K562 (cell line): ENCODE measurements around the gene PKD1L1. TPM values are rescaled to one million over a fixed set of nuclear protein-coding genes. Genes with fewer than 3 reads are reported as not detected.

ENCODE experiments used
- ATAC-seq: fragments of 200-7000 bp; cut with Tn5 transposase; 3 replicates; pipeline ENCODE4 v1.9.1; 2020; ENCODE audit warnings: moderate library complexity
- BruUV-seq: library from RNA; stranded (reverse); fragments of 400-500 nt; replicated peaks from 2 replicates; lab custom pipeline; 2021; lab: Mats Ljungman, UMichigan
- CTCF ChIA-PET: fragments of 300-600 bp; formaldehyde crosslinking; extraction: SDS; loops from one replicate; lab custom pipeline; 2021; ENCODE audit warnings: low intra/inter-chr PET ratio; lab: Yijun Ruan, JAX
- POLR2A ChIA-PET: fragments of 300-600, 350-650 bp; sonication (Branson Sonifier 250); formaldehyde crosslinking; extraction: SDS; loops from one replicate; lab custom pipeline; 2021; ENCODE audit warnings: antibody characterized with exemption, inconsistent platforms; lab: Yijun Ruan, JAX
- DNase-seq, 4 experiments: peaks; one replicate each; pipeline versions ENCODE4 v3.0.0 to v3.0.0-alpha.2; 2011 to 2018; ENCODE audit warnings: low spot score in 3 of 4, mixed read lengths in 3 of 4; ENCODE audit errors: extremely low read depth in 1 of 4
- FAIRE-seq: peaks from 2 replicates; lab custom pipeline; 2011; peaks lifted over from hg19 to GRCh38; lab: Jason Lieb, UNC
- H2AFZ ChIP-seq: 2 replicates; pipeline ENCODE4 v1.6.0; 2011; ENCODE audit warnings: low read depth, low read length, control low read depth, inconsistent platforms
- H3K27ac ChIP-seq: fragments of 200-600 bp; 3 replicates; pipeline ENCODE4 v1.8.0; 2011; ENCODE audit warnings: low read depth, mild to moderate bottlenecking, control low read depth, inconsistent platforms, low read length, moderate library complexity, mixed read lengths; ENCODE audit errors: extremely low read depth
- H3K27me3 ChIP-seq, 2 experiments: fragments of 300-600 bp in 1 of 2; 2 replicates in 1 of 2; 3 replicates in 1 of 2; pipeline versions ENCODE4 v1.6.0 to v1.8.0; 2011; ENCODE audit warnings: inconsistent platforms in 2 of 2, low read length in 2 of 2, mild to moderate bottlenecking in 1 of 2, mixed read lengths in 1 of 2, moderate library complexity in 1 of 2; ENCODE audit not compliant: control insufficient read depth in 2 of 2, insufficient read depth in 2 of 2
- H3K36me3 ChIP-seq: fragments of 300-600 bp; 3 replicates; pipeline ENCODE4 v1.8.0; 2011; ENCODE audit warnings: mild to moderate bottlenecking, low read length, inconsistent platforms; ENCODE audit not compliant: control insufficient read depth, insufficient read depth
- H3K4me1 ChIP-seq, 2 experiments: fragments of 200-600 bp in 1 of 2; replicated peaks in 1 of 2; 2 replicates in 1 of 2; 3 replicates in 1 of 2; pipeline versions ENCODE4 v1.5.1 to v1.8.0; 2011; ENCODE audit warnings: inconsistent platforms in 2 of 2, low read length in 2 of 2, mild to moderate bottlenecking in 1 of 2, mixed read lengths in 1 of 2, moderate library complexity in 1 of 2; ENCODE audit not compliant: control insufficient read depth in 2 of 2, insufficient read depth in 2 of 2
- H3K4me2 ChIP-seq: 2 replicates; pipeline ENCODE4 v1.6.1; 2011; ENCODE audit warnings: low read length, control low read depth, inconsistent platforms, mixed read lengths; ENCODE audit not compliant: insufficient read depth
- H3K4me3 ChIP-seq: fragments of 200-600 bp; sonication (generic), shearing (Covaris generic); 2 replicates; pipeline ENCODE4 v1.5.1; 2016; ENCODE audit warnings: control low read depth, inconsistent platforms
- H3K79me2 ChIP-seq: fragments of 200-600 bp; 3 replicates; pipeline ENCODE4 v1.8.0; 2011; ENCODE audit warnings: low read length, inconsistent platforms; ENCODE audit not compliant: control insufficient read depth, insufficient read depth
- H3K9ac ChIP-seq, 2 experiments: 2 replicates each; pipeline versions ENCODE4 v1.6.0 to v1.6.1; 2011; ENCODE audit warnings: low read depth in 2 of 2, low read length in 2 of 2, control low read depth in 1 of 2, inconsistent platforms in 1 of 2, mild to moderate bottlenecking in 1 of 2, mixed read lengths in 1 of 2; ENCODE audit not compliant: insufficient read depth in 1 of 2
- H3K9me1 ChIP-seq: one replicate; pipeline ENCODE4 v1.6.0; 2011; ENCODE audit warnings: inconsistent platforms, mild to moderate bottlenecking, low read length, moderate library complexity; ENCODE audit not compliant: control insufficient read depth, insufficient read depth
- H3K9me3 ChIP-seq: replicated peaks from 2 replicates; pipeline ENCODE4 v1.5.1; 2011; ENCODE audit warnings: low read depth, low read length, inconsistent platforms; ENCODE audit not compliant: control insufficient read depth, insufficient read depth
- H4K20me1 ChIP-seq: replicated peaks from 2 replicates; pipeline ENCODE4 v1.6.1; 2011; ENCODE audit warnings: low read length, inconsistent platforms, mixed read lengths; ENCODE audit not compliant: control insufficient read depth, insufficient read depth
- C11orf30 ChIP-seq: fragments of 450-650 bp; IDR thresholded peaks from 2 replicates; pipeline ENCODE4 v1.6.1; 2016; ENCODE audit warnings: low read depth, mild to moderate bottlenecking
- KLF10 ChIP-seq: fragments of 250-450 bp; sonication (Bioruptor Pico); IDR thresholded peaks from 2 replicates; pipeline ENCODE4 v1.6.1; 2021; ENCODE audit warnings: matching md5 sums
- MAFF ChIP-seq: IDR thresholded peaks from 2 replicates; pipeline ENCODE4 v1.6.1; 2012; ENCODE audit warnings: low read length, improper control_type of control experiment
- MAFG ChIP-seq: fragments of 450-650 bp; conservative IDR thresholded peaks from 2 replicates; pipeline ENCODE4 v1.6.1; 2016; ENCODE audit warnings: missing genetic modification characterization, missing compliant biosample characterization
- MAFK ChIP-seq: IDR thresholded peaks from 2 replicates; pipeline ENCODE4 v1.6.1; 2011; ENCODE audit warnings: low read length, improper control_type of control experiment
- MTF1 ChIP-seq: fragments of 250-450 bp; sonication (Bioruptor Pico); IDR thresholded peaks from 2 replicates; pipeline ENCODE4 v1.9.0; 2021; ENCODE audit warnings: moderate library complexity, mild to moderate bottlenecking, inconsistent platforms, borderline replicate concordance
- RBM17 ChIP-seq: fragments of 200-400 bp; formaldehyde crosslinking; IDR thresholded peaks from 2 replicates; pipeline ENCODE4 v1.6.1; 2017; ENCODE audit warnings: low read depth, mild to moderate bottlenecking, low read length, borderline replicate concordance
- ZFPM2 ChIP-seq: fragments of 250-450 bp; sonication (Bioruptor Pico); IDR thresholded peaks from 2 replicates; pipeline ENCODE4 v1.5.1; 2022; ENCODE audit warnings: mild to moderate bottlenecking
- ZNF175 ChIP-seq: fragments of 200-800 bp; sonication (Bioruptor generic); IDR thresholded peaks from 2 replicates; pipeline ENCODE4 v1.6.1; 2016; ENCODE audit warnings: low read depth, mild to moderate bottlenecking, missing genetic modification characterization, missing compliant biosample characterization
- ZNF311 ChIP-seq: fragments of 250-450 bp; sonication (Bioruptor Pico); IDR thresholded peaks from 2 replicates; pipeline ENCODE4 v1.4.0; 2020; ENCODE audit warnings: mild to moderate bottlenecking, moderate library complexity
- ZNF316 ChIP-seq: fragments of 450-650 bp; IDR thresholded peaks from 2 replicates; pipeline ENCODE4 v1.6.1; 2016
- WGBS: fragments of 100-300 bp; shearing (Covaris generic); methylation state at CpG from one replicate; pipeline ENCODE4 v1.1.6; 2016; ENCODE audit warnings: low coverage, mixed read lengths; ENCODE audit not compliant: insufficient coverage; ENCODE audit errors: missing lambda C conversion rate; 5-methylcytosine and 5-hydroxymethylcytosine counted together
- in situ Hi-C: fragments of 300-500 bp; cut with MboI; formaldehyde crosslinking; loops from 4 replicates; pipeline ENCODE4 v1.15.0; 2018; ENCODE audit warnings: inconsistent platforms, mixed read lengths
- intact Hi-C: fragments of 100-400 bp; cut with micrococcal nuclease; formaldehyde crosslinking; loops from 2 replicates; pipeline ENCODE4 v1.14.2; 2022
- polyA plus RNA-seq, 8 experiments: library from polyadenylated mRNA; depleted of rRNA in 4 of 8; stranded (reverse) in 5 of 8; unstranded in 3 of 8; fragments of >200 nt; fragmentation: Nextera tagmentation in 2 of 8; fragmentation: Illumina TruSeq in 1 of 8; extraction: Ambion mirVana in 2 of 8; extraction: Trizol in 1 of 8; gene quantifications; 2 replicates each; pipeline versions ENCODE4 v1.2.1 to v1.2.3, GENCODE V29; 2011 to 2014; ENCODE audit warnings: inconsistent platforms in 1 of 8, missing spikeins in 1 of 8
- total RNA-seq, 7 experiments: library from RNA; depleted of rRNA in 6 of 7; stranded (reverse); fragments of >200 nt in 6 of 7; fragmentation: Illumina TruSeq in 2 of 7; extraction: Trizol in 2 of 7; gene quantifications; 2 replicates each; pipeline versions ENCODE4 v1.2.1 to v1.2.3, GENCODE V29; 2011 to 2021; ENCODE audit warnings: low replicate concordance in 1 of 7

PKD1L1 gene
- total and polyA plus RNA-seq, 9 of the 15 experiments (the other 6 are each of a cell fraction or from before 2014, with no cell fraction given) = 0.01 to 0.02 TPM; not detected in 7

GRCh38 chr7:47888371-47889265, 59.6 kb downstream of the PKD1L1 start:
- intact Hi-C loops = no loop called here
- Histone ChIP-seq H4K20me1 (no peaks in the 10 kb centered on the region; the same call in 1 of the 2 replicates), H3K27me3 (peaks cover 0 to 61% of the 10 kb centered on the region in 2 experiments; a peak in 2 of 5 replicates), H3K9me3 (no peaks in the 10 kb centered on the region), H3K4me3 (no peak overlapping the region), H3K79me2 (no peaks in the 10 kb centered on the region), H3K4me2 (no peak overlapping the region), H3K9ac (no peak overlapping the region), H3K9me1 (no peaks in the 10 kb centered on the region), H3K36me3 (no peaks in the 10 kb centered on the region), H3K27ac (no peak overlapping the region), H3K4me1 (no peaks in the 10 kb centered on the region), H2AFZ (no peak overlapping the region)
- BruUV-seq = no TSS peak
- no peak for DNase-seq
- TF ChIP-seq C11orf30 (peak; percentile 54; the same call in 1 of the 2 replicates), MAFK (peak; percentile 45; the same call in 1 of the 2 replicates), MAFG (peak; percentile 45; the same call in 1 of the 2 replicates), RBM17 (no peak), ZFPM2 (CRISPR knock-in tag) (no peak), MAFF (peak; percentile 21; the same call in 1 of the 2 replicates), ZNF316 (peak; percentile 74), KLF10 (no peak), ZNF311 (CRISPR knock-in tag) (no peak), ZNF175 (no peak), MTF1 (CRISPR knock-in tag) (no peak)
- ChIA-PET POLR2A (interaction anchor here (0.7 kb wide), 1 partner anchor 127 kb away, joined by 3 read pairs; no protein-coding TSS in a partner anchor), CTCF (no interaction called here)
- in situ Hi-C loops = no loop called here
- no peak for FAIRE-seq
- ATAC-seq = no peak
- WGBS = 1% methylated on average over 16 of the region's 18 CpGs
